HEK293T (cell line): Measurements from ENCODE around the gene MCF2L.

ENCODE experiments used
- CTCF ChIA-PET: fragments of 350-600 bp; formaldehyde crosslinking; extraction: SDS; loops from one replicate; lab custom pipeline; 2021; ENCODE audit warnings: antibody characterized with exemption, inconsistent platforms; lab: Yijun Ruan, JAX
- POLR2A ChIA-PET: fragments of 350-600 bp; formaldehyde crosslinking; extraction: SDS; loops from one replicate; lab custom pipeline; 2020; ENCODE audit warnings: antibody characterized with exemption, inconsistent platforms; lab: Yijun Ruan, JAX
- DNase-seq: peaks from one replicate; pipeline ENCODE4 v3.0.0; 2012; ENCODE audit warnings: mixed read lengths; ENCODE audit errors: extremely low spot score
- ARNT ChIP-seq: fragments of 450-650 bp; IDR thresholded peaks from 2 replicates; pipeline ENCODE4 v1.6.1; 2017; ENCODE audit warnings: mild to moderate bottlenecking
- BHLHE40 ChIP-seq: fragments of 450-650 bp; IDR thresholded peaks from 2 replicates; pipeline ENCODE4 v1.6.1; 2016; ENCODE audit warnings: mild to moderate bottlenecking, moderate library complexity, borderline replicate concordance
- CTBP1 ChIP-seq: fragments of 450-650 bp; IDR thresholded peaks from 2 replicates; pipeline ENCODE4 v1.6.1; 2016; ENCODE audit warnings: borderline replicate concordance
- ELF4 ChIP-seq: fragments of 450-650 bp; IDR thresholded peaks from 2 replicates; pipeline ENCODE4 v1.6.1; 2017; ENCODE audit warnings: antibody characterized with exemption
- FOXA1 ChIP-seq: fragments of 450-650 bp; IDR thresholded peaks from 2 replicates; pipeline ENCODE4 v1.6.1; 2016; ENCODE audit warnings: mild to moderate bottlenecking
- FOXK2 ChIP-seq: fragments of 450-650 bp; IDR thresholded peaks from 2 replicates; pipeline ENCODE4 v1.6.1; 2016; ENCODE audit warnings: mild to moderate bottlenecking
- FOXM1 ChIP-seq: fragments of 450-650 bp; IDR thresholded peaks from 2 replicates; pipeline ENCODE4 v1.6.1; 2017; ENCODE audit warnings: mild to moderate bottlenecking, borderline replicate concordance
- HDGF ChIP-seq: fragments of 450-650 bp; IDR thresholded peaks from 2 replicates; pipeline ENCODE4 v1.6.1; 2017; ENCODE audit warnings: antibody characterized with exemption, borderline replicate concordance
- L3MBTL2 ChIP-seq: fragments of 450-650 bp; conservative IDR thresholded peaks from 2 replicates; pipeline ENCODE4 v1.6.1; 2016; ENCODE audit warnings: mild to moderate bottlenecking
- LEF1 ChIP-seq: fragments of 450-650 bp; IDR thresholded peaks from 2 replicates; pipeline ENCODE4 v1.6.1; 2017; ENCODE audit warnings: mild to moderate bottlenecking, borderline replicate concordance
- NFRKB ChIP-seq: fragments of 450-650 bp; IDR thresholded peaks from 2 replicates; pipeline ENCODE4 v1.6.1; 2016; ENCODE audit warnings: mild to moderate bottlenecking, moderate library complexity
- SP1 ChIP-seq: fragments of 450-650 bp; IDR thresholded peaks from 2 replicates; pipeline ENCODE4 v1.6.1; 2017
- SUZ12 ChIP-seq: fragments of 450-650 bp; IDR thresholded peaks from 2 replicates; pipeline ENCODE4 v1.6.1; 2016; ENCODE audit warnings: mild to moderate bottlenecking
- TARDBP ChIP-seq: fragments of 450-650 bp; IDR thresholded peaks from 2 replicates; pipeline ENCODE4 v1.6.1; 2016
- ZNF384 ChIP-seq: fragments of 450-650 bp; IDR thresholded peaks from 2 replicates; pipeline ENCODE4 v1.6.1; 2016
- TF ChIP-seq, protein P1 (sequence below): fragments of 450-650 bp; IDR thresholded peaks from 2 replicates; pipeline ENCODE4 v1.6.1; 2016

The MCF2L gene

DNA sequence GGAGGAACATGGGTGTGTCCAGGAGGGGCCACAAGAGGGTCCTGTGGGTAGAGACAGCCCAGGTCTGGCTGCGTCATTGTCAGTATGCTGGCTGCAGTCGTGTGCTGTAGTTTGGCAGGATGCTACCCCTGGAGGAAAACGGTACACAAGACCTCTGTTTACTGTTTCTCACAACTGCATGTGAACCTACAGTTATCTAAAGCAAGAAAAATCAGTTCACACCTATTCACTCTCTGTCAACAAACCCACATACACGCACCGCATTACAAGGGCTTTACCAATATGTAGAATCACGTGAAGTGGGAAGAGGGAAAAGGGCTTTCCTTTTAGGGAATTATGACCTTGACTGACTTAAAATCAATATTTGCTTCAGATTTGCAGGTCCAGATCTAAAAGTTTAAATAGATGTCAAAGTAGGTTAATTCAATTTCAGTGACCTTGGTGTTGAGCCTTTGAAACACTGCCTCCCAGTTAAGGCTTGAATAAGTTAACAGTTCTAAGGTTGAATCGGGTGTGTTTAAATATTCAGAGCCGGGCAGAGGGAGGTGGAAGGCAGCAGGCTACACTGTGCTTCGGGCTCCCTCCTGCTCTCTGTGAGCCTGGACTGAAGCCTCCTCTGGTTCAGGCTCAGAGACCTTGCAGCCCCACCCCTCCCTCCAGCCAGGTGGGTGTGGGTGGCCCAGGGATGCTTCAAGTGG is 17.2 kb upstream of the MCF2L start:
- CTCF ChIA-PET, result no interaction called here

DNA sequence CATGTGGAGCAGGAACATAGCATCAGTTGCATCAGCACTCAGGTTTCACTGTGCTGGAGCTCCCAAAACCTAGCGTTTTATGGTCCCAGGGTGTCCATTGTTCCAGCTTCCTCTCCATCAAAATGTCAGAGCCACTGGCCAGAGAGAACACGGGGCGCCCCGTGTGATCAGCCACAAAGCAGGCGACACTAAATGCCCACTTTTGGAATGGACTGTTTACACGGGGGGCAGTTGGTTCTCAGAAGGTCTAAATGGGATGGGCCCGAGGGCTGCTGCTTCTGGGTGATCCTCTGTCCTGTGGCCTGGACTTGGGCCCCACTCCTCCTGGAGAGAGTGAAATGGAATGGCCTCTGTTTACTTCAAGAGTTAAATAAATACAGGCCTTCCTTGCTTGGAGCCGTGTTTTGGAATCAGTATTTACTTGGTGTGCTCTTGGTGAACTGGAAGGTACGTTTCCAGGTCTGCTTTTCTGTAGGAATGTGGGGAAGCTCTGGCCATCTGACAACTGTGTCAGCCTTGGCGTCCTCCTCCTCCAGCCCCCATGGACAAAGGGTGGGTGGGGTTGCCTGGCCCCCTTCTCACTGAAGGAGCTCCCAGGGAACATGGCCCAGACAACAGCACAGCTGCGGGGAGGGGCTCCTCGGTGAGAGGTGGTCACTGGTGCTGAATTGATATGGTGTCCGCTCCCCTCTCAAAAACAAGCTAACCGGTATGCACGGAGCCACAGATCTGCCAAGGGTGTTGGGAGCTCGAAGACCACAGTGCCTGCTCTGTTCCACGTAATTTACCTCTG is 16.1 kb upstream of the MCF2L start:
- no peak for DNase-seq
- TF ChIP-seq FOXK2, result no peak
- CTCF ChIA-PET, result interaction anchor here (1.1 kb wide), 1 partner anchor 10 kb away, joined by 5 read pairs; no protein-coding TSS in a partner anchor
- POLR2A ChIA-PET, result interaction anchor here (0.7 kb wide), 1 partner anchor 200 kb away, joined by 3 read pairs; no protein-coding TSS in a partner anchor

More for the DNA sequence above, 17.2 kb upstream of the MCF2L start:
- no peak for DNase-seq
- TF ChIP-seq ARNT (no peak), HDGF (no peak), BHLHE40 (no peak), CTBP1 (no peak), SUZ12 (no peak), L3MBTL2 (no peak), ZNF384 (no peak), LEF1 (no peak), ELF4 (no peak), TARDBP (no peak), FOXM1 (no peak)
- TF ChIP-seq, protein P1, sequence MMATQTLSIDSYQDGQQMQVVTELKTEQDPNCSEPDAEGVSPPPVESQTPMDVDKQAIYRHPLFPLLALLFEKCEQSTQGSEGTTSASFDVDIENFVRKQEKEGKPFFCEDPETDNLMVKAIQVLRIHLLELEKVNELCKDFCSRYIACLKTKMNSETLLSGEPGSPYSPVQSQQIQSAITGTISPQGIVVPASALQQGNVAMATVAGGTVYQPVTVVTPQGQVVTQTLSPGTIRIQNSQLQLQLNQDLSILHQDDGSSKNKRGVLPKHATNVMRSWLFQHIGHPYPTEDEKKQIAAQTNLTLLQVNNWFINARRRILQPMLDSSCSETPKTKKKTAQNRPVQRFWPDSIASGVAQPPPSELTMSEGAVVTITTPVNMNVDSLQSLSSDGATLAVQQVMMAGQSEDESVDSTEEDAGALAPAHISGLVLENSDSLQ, result no peak
- POLR2A ChIA-PET, result interaction anchor here (0.7 kb wide), 1 partner anchor 201 kb away, joined by 3 read pairs; no protein-coding TSS in a partner anchor

DNA sequence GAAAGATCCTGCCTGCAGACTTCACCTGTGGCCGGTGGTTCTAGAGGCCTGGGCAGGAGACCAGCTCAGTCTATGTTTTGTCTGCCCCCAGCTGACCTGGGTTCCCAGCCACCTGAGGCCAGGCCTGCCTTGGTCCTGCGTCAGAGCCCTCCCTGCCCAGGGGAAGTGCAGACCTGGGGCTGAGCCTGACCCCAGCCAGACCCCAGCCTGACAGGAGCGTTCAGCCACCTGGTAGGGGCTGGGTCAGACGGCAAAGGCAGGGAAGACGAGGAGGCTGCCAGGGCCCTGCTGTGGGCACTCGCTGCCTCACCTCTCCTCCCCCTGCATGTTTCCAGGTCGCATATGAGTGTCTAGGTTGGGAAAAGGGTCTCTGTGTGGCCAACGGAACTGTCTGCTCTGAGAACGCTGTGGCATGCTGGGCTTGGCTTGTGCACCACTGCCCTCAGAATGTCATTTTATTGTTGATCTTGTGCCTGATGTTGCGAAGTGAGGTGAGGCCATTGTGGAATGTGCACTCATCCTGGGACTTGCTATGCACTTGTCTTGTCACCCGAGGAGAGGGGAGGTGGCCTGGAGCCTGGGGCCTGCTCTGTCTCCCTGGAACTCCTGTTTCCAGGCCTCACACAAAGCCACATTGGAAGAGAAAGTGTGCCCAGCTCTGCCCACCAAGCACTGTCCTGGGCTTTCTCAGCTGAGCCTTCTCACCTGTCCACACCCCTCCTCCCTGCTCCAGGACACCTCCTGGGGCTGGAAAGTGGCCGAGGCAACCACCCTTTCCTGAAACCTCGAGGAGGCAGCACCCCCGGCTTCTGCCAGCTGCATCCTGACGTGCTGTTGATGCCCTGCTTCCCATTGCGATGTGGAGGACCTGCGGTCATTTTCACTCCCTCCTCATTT is 15.2 kb upstream of the MCF2L start:
- ChIA-PET CTCF (interaction anchor here (1.1 kb wide), 1 partner anchor 11 kb away, joined by 5 read pairs; no protein-coding TSS in a partner anchor), POLR2A (no interaction called here)
- TF ChIP-seq TARDBP (no peak), FOXM1 (no peak), LEF1 (no peak), BHLHE40 (no peak), FOXA1 (no peak), SP1 (no peak)
- DNase-seq, result no peak

DNA sequence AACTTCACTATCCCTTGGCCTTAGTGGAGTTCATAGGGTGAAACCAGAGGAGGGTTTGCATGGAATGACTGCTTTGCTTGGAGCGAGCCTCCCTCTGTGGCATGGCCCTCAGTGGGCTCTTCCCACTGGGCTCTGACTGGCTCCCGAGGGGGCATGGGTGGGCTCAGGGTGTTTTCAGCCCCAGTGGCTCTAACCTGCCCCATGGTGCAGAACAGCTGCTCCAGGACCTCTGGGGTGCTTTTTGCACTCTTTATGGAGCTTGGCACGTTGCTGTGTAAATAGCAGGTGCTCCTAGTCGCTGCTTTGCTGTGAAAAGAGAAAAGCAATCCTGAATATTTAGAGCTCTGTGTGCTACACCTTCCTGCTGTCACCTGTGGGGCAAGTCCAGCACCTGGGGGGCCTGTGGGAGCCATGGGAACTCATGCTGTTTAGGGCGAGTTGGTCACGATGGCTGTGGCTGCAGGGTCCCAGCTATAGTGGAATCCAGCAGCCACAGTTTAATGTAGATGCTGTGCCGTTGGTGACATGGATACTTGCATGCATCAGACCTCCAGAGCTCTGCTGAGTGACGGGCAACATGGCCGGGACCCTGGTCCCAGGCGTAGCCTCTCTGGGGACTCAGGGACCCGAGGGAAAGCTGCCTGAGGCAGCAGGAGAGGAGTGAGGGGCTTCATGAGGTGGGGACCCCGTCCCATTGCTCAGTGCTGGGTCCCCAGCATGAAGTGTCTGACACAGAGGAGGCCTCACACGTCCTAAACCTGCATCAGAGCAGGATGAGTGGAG is 14.3 kb upstream of the MCF2L start:
- no peak for DNase-seq
- ChIA-PET POLR2A (no interaction called here), CTCF (no interaction called here)

DNA sequence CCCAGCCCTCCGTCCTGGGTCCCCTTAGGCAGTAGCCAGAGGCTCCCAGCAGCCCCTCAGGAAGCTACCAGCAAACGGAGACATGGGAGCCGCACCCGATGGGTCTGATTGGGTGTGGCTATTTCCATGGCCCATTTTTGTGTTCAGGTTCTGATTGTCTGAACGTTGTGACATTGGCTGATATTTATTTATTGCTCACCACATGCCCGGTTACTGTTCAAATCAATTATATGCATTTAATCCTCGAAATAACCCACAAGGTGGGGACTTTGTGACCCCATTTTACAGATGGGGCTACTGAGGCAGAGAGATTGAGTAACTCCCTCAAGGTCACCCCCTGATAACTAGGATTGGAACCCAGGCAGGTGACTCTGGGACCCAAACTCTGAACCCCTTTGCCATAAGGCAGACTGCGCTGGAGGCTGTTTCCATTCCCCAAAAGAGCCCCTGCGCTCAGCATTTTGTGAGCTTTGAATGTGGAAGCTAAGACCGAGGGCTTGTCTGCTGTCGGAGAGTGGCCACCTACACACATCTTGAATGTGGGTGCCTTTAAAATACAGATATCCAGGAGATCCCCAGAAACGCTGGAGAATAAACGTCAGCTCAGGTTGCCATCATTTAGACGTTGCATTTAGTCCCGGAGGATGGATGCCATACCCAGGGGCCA is 13.6 kb upstream of the MCF2L start:
- ChIA-PET POLR2A (no interaction called here), CTCF (interaction anchor here (0.7 kb wide), 1 partner anchor 74 kb away, joined by 3 read pairs; no protein-coding TSS in a partner anchor)
- TF ChIP-seq ZNF384 (no peak), FOXA1 (no peak), LEF1 (no peak), TARDBP (no peak), BHLHE40 (no peak), ELF4 (no peak), FOXK2 (no peak), CTBP1 (no peak), ARNT (no peak), SP1 (no peak), NFRKB (no peak), L3MBTL2 (no peak), HDGF (no peak), FOXM1 (no peak), SUZ12 (no peak)
- TF ChIP-seq, protein P1, result no peak
- DNase-seq, result no peak

More for the DNA sequence above, 14.3 kb upstream of the MCF2L start:
- TF ChIP-seq LEF1, result no peak
- no peak for TF ChIP-seq FOXM1
- no peak for TF ChIP-seq ARNT
- TF ChIP-seq, protein P1, result no peak
- no peak for TF ChIP-seq TARDBP
- no peak for TF ChIP-seq BHLHE40
- TF ChIP-seq FOXA1, result no peak
- no peak for TF ChIP-seq SP1
- TF ChIP-seq CTBP1, result no peak
- no peak for TF ChIP-seq ELF4
- no peak for TF ChIP-seq HDGF
- TF ChIP-seq L3MBTL2, result no peak
- no peak for TF ChIP-seq SUZ12
- no peak for TF ChIP-seq ZNF384
- no peak for TF ChIP-seq NFRKB
- no peak for TF ChIP-seq FOXK2
